HepG2 (cell line): ENCODE results near the gene SCAF4. TPM values are rescaled to one million over a fixed set of nuclear protein-coding genes. Genes with fewer than 3 reads are reported as not detected.

Experiments used
- ATAC-seq: fragments of 200-7000 bp; cut with Tn5 transposase; 3 replicates; pipeline ENCODE4 v1.9.1; 2020; ENCODE audit warnings: mild to moderate bottlenecking, moderate library complexity
- BruUV-seq: library from RNA; stranded (reverse); fragments of 400-500 nt; replicated peaks from 2 replicates; lab custom pipeline; 2021; lab: Mats Ljungman, UMichigan
- CTCF ChIA-PET: fragments of 300-600 bp; formaldehyde crosslinking; extraction: SDS; loops from one replicate; lab custom pipeline; 2021; ENCODE audit warnings: low total read pairs, inconsistent platforms, low intra/inter-chr PET ratio; lab: Yijun Ruan, JAX
- POLR2A ChIA-PET: fragments of 350-600 bp; sonication (Branson Sonifier 250); formaldehyde crosslinking; loops from one replicate; lab custom pipeline; 2020; ENCODE audit warnings: antibody characterized with exemption, inconsistent platforms; lab: Yijun Ruan, JAX
- DNase-seq: peaks from one replicate; pipeline ENCODE4 v3.0.0-alpha.2; 2015; ENCODE audit warnings: low spot score
- FAIRE-seq: peaks from 3 replicates; lab custom pipeline; 2011; peaks lifted over from hg19 to GRCh38; lab: Jason Lieb, UNC
- H2AFZ ChIP-seq: one replicate; pipeline ENCODE4 v1.6.1; 2011; ENCODE audit warnings: low read length, inconsistent platforms
- H3K27ac ChIP-seq: fragments of 300-600 bp; 3 replicates; pipeline ENCODE4 v1.8.0; 2011; ENCODE audit warnings: mixed run types, mild to moderate bottlenecking, mixed read lengths, low read length, inconsistent platforms; ENCODE audit not compliant: insufficient read depth; ENCODE audit errors: extremely low read length
- H3K27me3 ChIP-seq, 2 experiments: fragments of 200-600 bp in 1 of 2; 2 replicates in 1 of 2; 3 replicates in 1 of 2; pipeline versions ENCODE4 v1.6.0 to v1.8.0; 2011; ENCODE audit warnings: low read length in 2 of 2, mild to moderate bottlenecking in 2 of 2, moderate library complexity in 2 of 2, inconsistent platforms in 1 of 2; ENCODE audit not compliant: insufficient read depth in 2 of 2, control insufficient read depth in 1 of 2
- H3K36me3 ChIP-seq, 2 experiments: fragments of 200-600 bp in 1 of 2; replicated peaks in 1 of 2; 2 replicates in 1 of 2; 3 replicates in 1 of 2; pipeline versions ENCODE4 v1.5.1 to v1.8.0; 2011; ENCODE audit warnings: low read length in 2 of 2, inconsistent platforms in 1 of 2; ENCODE audit not compliant: insufficient read depth in 2 of 2, control insufficient read depth in 1 of 2
- H3K4me1 ChIP-seq: 2 replicates; pipeline ENCODE4 v1.5.1; 2012; ENCODE audit warnings: low read length, inconsistent platforms; ENCODE audit not compliant: insufficient read depth
- H3K4me2 ChIP-seq: 2 replicates; pipeline ENCODE4 v1.6.0; 2011; ENCODE audit warnings: low read depth, low read length, inconsistent platforms
- H3K4me3 ChIP-seq, 3 experiments: fragments of 200-600 bp in 1 of 3; sonication (generic), shearing (Covaris generic) in 1 of 3; replicated peaks in 1 of 3; 2 replicates each; pipeline ENCODE4 v1.5.1; 2011 to 2016; ENCODE audit warnings: low read length in 3 of 3, inconsistent platforms in 2 of 3, low read depth in 2 of 3, mild to moderate bottlenecking in 2 of 3, control low read depth in 1 of 3, mixed read lengths in 1 of 3; ENCODE audit not compliant: insufficient read depth in 1 of 3
- H3K79me2 ChIP-seq: one replicate; pipeline ENCODE4 v1.6.1; 2011; ENCODE audit warnings: low read length, inconsistent platforms; ENCODE audit not compliant: insufficient read depth
- H3K9ac ChIP-seq: 2 replicates; pipeline ENCODE4 v1.6.0; 2011; ENCODE audit warnings: mild to moderate bottlenecking, low read depth, low read length, inconsistent platforms; ENCODE audit not compliant: insufficient read depth
- H3K9me3 ChIP-seq: 2 replicates; pipeline ENCODE4 v1.5.1; 2012; ENCODE audit warnings: mild to moderate bottlenecking, low read length
- H4K20me1 ChIP-seq: 2 replicates; pipeline ENCODE4 v1.6.0; 2011; ENCODE audit warnings: inconsistent platforms, mild to moderate bottlenecking, low read length, moderate library complexity; ENCODE audit not compliant: insufficient read depth
- CREB1 ChIP-seq, 2 experiments: fragments of 450-650 bp in 1 of 2; IDR thresholded peaks; 2 replicates each; pipeline ENCODE4 v1.6.1; 2016 to 2017; ENCODE audit warnings: control low read depth in 1 of 2, mild to moderate bottlenecking in 1 of 2, missing compliant biosample characterization in 1 of 2, missing genetic modification characterization in 1 of 2
- HNF4A ChIP-seq: sonication (generic); formaldehyde crosslinking; IDR thresholded peaks from 2 replicates; pipeline ENCODE4 v1.4.0; 2020; ENCODE audit warnings: missing genetic modification reagents
- NAIF1 ChIP-seq: sonication (generic); formaldehyde crosslinking; IDR thresholded peaks from 2 replicates; pipeline ENCODE4 v1.5.0; 2020; ENCODE audit warnings: mild to moderate bottlenecking, missing genetic modification reagents, borderline replicate concordance
- NFKBIZ ChIP-seq: IDR thresholded peaks from 2 replicates; pipeline ENCODE4 v1.6.1; 2018; ENCODE audit warnings: missing genetic modification reagents, missing compliant biosample characterization
- NR2C2 ChIP-seq: sonication (generic); formaldehyde crosslinking; IDR thresholded peaks from 2 replicates; pipeline ENCODE4 v1.4.0; 2020; ENCODE audit warnings: missing genetic modification reagents, mild to moderate bottlenecking, moderate library complexity, borderline replicate concordance
- RARG ChIP-seq: sonication (generic); formaldehyde crosslinking; IDR thresholded peaks from 2 replicates; pipeline ENCODE4 v1.4.0; 2020; ENCODE audit warnings: low read depth, mild to moderate bottlenecking, missing genetic modification reagents
- TSC22D2 ChIP-seq: sonication (generic); formaldehyde crosslinking; IDR thresholded peaks from 2 replicates; pipeline ENCODE4 v1.5.1; 2020; ENCODE audit warnings: missing genetic modification reagents, mild to moderate bottlenecking, borderline replicate concordance
- WGBS: methylation state at CpG from one replicate; pipeline ENCODE4 v1.1.6; 2017; ENCODE audit warnings: low lambda C conversion rate; 5-methylcytosine and 5-hydroxymethylcytosine counted together
- in situ Hi-C: cut with HindIII; loops from 2 replicates; pipeline ENCODE4 v1.10.0; 2017; ENCODE audit warnings: low pct_unique_long_range_greater_than_20kb; ENCODE audit not compliant: extremely low pct_ligation_motif_present
- intact Hi-C: fragments of 100-400 bp; cut with micrococcal nuclease; formaldehyde crosslinking; loops from one replicate; pipeline ENCODE4 v1.10.0; 2022; ENCODE audit not compliant: unreplicated experiment
- polyA plus RNA-seq, 8 experiments: library from polyadenylated mRNA; depleted of rRNA in 3 of 8; stranded (reverse) in 7 of 8; unstranded in 1 of 8; fragments of >200 nt; fragmentation: Illumina TruSeq in 4 of 8; extraction: Trizol in 4 of 8; gene quantifications; 2 replicates each; pipeline versions ENCODE4 v1.2.1 to v1.2.3, GENCODE V29; 2011 to 2016; ENCODE audit warnings: low read depth in 4 of 8, missing spikeins in 1 of 8, mixed read lengths in 1 of 8; ENCODE audit not compliant: insufficient read depth in 1 of 8
- total RNA-seq, 5 experiments: library from RNA; depleted of rRNA; stranded (reverse); fragments of >200 nt; fragmentation: Illumina TruSeq; extraction: Trizol; gene quantifications; 2 replicates each; pipeline ENCODE4 v1.2.3, GENCODE V29; 2016; ENCODE audit warnings: low read depth in 1 of 5
- TF ChIP-seq, protein P1 (sequence below): conservative IDR thresholded peaks from 2 replicates; pipeline ENCODE4 v1.6.1; 2018; ENCODE audit warnings: missing genetic modification reagents

The SCAF4 gene
- total and polyA plus RNA-seq, 2 of the 13 experiments (the other 11 are each of a cell fraction or from before 2014, with no cell fraction given) = 9.1 to 11.5 TPM

DNA sequence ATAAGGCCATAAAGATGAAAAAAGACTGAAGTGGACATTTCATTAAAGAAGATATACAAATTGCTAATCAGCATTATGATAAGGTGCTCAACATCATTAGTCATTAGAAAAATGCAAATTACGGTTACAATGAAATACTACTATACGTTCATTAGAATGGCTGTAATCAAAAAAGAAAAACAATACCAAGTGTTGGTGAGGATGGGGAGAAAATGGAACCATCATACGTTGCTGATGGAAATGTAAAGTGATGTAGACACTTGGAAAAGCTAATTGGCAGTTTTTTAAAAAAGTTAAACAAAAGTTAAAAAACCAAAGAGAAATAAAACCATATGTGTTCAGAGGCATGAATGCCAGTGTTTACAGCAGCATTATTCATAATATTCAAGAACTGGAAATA is 81.0 kb downstream of the SCAF4 start (continued):
- TF ChIP-seq TSC22D2 (no peak), NAIF1 (CRISPR knock-in tag) (no peak)

DNA sequence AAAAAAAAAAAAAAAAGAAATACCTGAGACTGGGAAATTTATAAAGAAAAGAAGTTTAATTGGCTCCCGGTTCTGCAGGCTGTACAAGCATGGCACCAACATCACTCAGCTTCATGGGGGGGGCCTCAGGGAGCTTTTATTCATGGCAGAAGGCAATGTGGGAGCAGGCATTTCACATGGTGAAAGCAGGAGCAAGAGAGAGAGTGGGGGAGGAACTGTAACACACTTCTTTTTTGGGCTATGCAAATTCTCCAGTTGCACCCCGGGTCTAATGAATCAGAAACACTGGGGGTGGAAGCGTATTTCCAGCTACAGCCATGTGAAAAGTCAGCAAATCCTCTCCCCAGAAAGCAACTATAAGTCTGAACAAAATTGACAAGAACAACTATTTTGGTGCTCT is 84.3 kb downstream of the SCAF4 start:
- Histone ChIP-seq H3K9me3 (no peaks in the 10 kb centered on the region), H2AFZ (no peak overlapping the region), H3K27ac (no peak overlapping the region), H3K4me1 (peaks cover 9% of the 10 kb centered on the region), H3K27me3 (no peaks in the 10 kb centered on the region; a peak in 1 of 5 replicates), H3K4me2 (no peak overlapping the region), H3K36me3 (no peaks in the 10 kb centered on the region), H3K9ac (no peak overlapping the region), H3K79me2 (no peaks in the 10 kb centered on the region), H4K20me1 (no peaks in the 10 kb centered on the region), H3K4me3 (no peak overlapping the region)
- intact Hi-C loops = no loop called here
- ChIA-PET POLR2A (no interaction called here), CTCF (no interaction called here)
- ATAC-seq (no peak), DNase-seq (no peak), FAIRE-seq (no peak)
- in situ Hi-C loops = no loop called here
- WGBS = 86% methylated on average over 3 of the region's 3 CpGs
- TF ChIP-seq NR2C2 = no peak
- TF ChIP-seq HNF4A (CRISPR knock-in tag) = no peak
- TF ChIP-seq NFKBIZ (CRISPR knock-in tag) = no peak
- TF ChIP-seq CREB1 (IDR thresholded peaks at IDR 0.05) = no peak
- TF ChIP-seq CREB1 (CRISPR knock-in tag; IDR thresholded peaks at IDR 0.05) = no peak
- TF ChIP-seq, protein P1, sequence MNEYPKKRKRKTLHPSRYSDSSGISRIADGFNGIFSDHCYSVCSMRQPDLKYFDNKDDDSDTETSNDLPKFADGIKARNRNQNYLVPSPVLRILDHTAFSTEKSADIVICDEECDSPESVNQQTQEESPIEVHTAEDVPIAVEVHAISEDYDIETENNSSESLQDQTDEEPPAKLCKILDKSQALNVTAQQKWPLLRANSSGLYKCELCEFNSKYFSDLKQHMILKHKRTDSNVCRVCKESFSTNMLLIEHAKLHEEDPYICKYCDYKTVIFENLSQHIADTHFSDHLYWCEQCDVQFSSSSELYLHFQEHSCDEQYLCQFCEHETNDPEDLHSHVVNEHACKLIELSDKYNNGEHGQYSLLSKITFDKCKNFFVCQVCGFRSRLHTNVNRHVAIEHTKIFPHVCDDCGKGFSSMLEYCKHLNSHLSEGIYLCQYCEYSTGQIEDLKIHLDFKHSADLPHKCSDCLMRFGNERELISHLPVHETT (CRISPR knock-in tag) = no peak
- no peak for TF ChIP-seq RARG
- no TSS peak for BruUV-seq
